ENCODE results near the gene BCAS1. TPM values are rescaled to one million over a fixed set of nuclear protein-coding genes. Genes with fewer than 3 reads are reported as not detected.

BCAS1 gene
- total and polyA plus RNA-seq, 3 donors from 2014 or later: 2.4 to 8.8 (median 3.3) TPM

DNA sequence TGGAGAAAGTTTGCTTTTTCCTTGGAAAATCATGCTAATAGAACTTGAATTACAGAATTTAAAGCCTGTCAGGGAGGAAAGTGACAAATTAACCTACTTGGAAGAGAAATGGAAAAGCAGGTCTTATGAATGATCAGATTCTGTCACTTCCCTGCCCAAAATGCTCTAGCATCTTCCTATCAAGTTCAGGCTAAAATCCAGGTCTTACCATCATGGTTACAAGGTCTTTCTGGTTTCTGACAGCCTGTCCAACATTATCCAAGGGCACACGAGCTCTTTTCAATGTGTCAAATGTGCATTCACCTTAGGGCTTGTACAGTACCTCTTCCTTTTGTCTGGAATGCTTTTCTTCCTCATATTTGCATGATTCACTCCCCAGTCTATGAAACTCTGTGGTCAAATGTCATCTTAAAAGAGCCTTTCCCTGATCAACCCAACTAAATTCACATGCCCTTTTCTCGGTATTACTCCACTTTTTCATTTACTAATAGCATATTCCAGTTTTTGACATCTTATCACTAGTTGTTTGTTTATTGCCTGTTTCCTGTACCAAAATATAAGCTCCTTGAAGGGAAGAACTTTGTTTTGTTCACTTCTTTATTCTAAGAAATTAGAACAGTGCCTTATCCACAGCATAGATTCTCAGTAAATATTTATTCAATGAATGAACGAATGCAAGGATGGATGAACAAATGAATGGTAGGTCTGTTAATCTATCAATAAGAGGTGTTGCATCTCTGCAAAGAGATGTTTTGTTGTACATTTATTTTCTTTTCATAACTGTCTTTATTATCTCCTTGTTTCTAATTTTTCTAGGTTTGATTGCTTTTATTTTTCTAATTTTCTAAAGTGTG lies 139.5 kb downstream of the BCAS1 start:
- DNase-seq: no peak
- peaks cover 10% of the 10 kb centered on the region for H3K4me1 ChIP-seq
- H3K27ac ChIP-seq: no peak overlapping the region
- intact Hi-C loops (cut with DNase I; ENCODE audit: low total_unique reads): no loop called here
- TF ChIP-seq, protein P1, sequence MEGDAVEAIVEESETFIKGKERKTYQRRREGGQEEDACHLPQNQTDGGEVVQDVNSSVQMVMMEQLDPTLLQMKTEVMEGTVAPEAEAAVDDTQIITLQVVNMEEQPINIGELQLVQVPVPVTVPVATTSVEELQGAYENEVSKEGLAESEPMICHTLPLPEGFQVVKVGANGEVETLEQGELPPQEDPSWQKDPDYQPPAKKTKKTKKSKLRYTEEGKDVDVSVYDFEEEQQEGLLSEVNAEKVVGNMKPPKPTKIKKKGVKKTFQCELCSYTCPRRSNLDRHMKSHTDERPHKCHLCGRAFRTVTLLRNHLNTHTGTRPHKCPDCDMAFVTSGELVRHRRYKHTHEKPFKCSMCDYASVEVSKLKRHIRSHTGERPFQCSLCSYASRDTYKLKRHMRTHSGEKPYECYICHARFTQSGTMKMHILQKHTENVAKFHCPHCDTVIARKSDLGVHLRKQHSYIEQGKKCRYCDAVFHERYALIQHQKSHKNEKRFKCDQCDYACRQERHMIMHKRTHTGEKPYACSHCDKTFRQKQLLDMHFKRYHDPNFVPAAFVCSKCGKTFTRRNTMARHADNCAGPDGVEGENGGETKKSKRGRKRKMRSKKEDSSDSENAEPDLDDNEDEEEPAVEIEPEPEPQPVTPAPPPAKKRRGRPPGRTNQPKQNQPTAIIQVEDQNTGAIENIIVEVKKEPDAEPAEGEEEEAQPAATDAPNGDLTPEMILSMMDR (IDR thresholded peaks at IDR 0.05): no peak
- no peak for TF ChIP-seq POLR2A (IDR thresholded peaks at IDR 0.05)
- H3K4me3 ChIP-seq: no peak overlapping the region
- H3K36me3 ChIP-seq (ENCODE audit: low read depth, missing control alignments): no peaks in the 10 kb centered on the region
- H3K27me3 ChIP-seq: no peaks in the 10 kb centered on the region
- WGBS, 2 donors: 76 to 79% methylated on average over 3 of the region's 3 CpGs
- no peaks in the 10 kb centered on the region for H3K9me3 ChIP-seq

DNA sequence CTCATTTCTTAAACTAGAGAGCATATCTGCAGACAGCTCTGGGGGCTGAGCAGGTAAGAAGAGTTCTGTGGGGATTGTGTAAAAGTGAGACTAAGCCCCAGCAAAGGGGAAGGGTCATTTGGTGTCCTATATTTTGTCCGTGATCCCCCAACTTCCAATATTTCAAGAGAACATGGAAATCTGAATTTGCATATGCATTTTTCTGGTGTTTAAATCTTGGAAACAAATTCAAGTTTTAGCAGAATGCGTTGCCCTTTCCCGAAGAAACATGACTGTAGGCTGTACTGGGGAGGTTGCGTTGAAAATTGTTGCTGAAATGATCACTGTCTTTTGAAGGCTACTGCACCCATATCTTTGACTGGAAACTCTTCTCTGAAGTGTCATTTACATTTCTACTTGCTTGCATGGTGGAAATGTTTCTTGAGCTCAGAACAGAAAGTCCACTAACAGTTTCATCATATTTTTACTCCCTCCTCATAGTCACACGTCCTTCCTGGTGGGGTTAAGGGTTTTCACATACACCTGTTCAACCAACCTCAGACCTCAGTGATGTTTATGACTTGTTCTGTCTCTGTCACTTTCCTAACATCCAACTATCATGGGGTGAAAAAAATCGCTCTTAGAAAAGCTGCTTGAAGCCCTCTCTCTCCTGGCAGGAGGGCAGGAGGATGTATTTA lies 140.3 kb downstream of the BCAS1 start:
- intact Hi-C loops (cut with DNase I; ENCODE audit: low total_unique reads): no loop called here
- no peak overlapping the region for H3K27ac ChIP-seq
- H3K36me3 ChIP-seq (ENCODE audit: low read depth, missing control alignments): no peaks in the 10 kb centered on the region
- peaks cover 8% of the 10 kb centered on the region for H3K4me1 ChIP-seq
- H3K9me3 ChIP-seq: no peaks in the 10 kb centered on the region
- H3K27me3 ChIP-seq: no peaks in the 10 kb centered on the region
- H3K4me3 ChIP-seq: no peak overlapping the region
- no peak for TF ChIP-seq POLR2A (IDR thresholded peaks at IDR 0.05)
- TF ChIP-seq, protein P1 (IDR thresholded peaks at IDR 0.05): no peak
- no peak for DNase-seq
- WGBS, 2 donors: 87 to 90% methylated on average over 6 of the region's 6 CpGs

DNA sequence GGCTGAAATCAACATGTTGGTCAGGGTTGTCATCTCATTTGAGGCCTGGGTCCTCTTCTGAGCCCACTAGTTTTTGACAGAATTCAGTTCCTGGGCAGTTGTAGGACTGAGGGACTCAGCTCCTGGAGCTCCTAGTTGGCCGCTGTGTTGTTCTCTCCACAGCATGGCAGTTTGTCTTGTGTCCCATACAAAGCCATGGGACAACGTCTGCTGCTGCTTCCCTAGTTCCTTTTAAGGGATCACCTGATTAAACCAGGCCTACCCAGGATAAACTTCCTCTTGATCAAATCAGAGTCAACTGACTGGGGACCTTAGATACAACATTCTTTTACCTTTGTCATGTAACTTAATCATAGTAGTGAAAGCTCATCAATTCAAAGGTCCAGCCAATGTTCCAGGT lies 141.0 kb downstream of the BCAS1 start:
- intact Hi-C loops (cut with DNase I; ENCODE audit: low total_unique reads): no loop called here
- H3K9me3 ChIP-seq: no peaks in the 10 kb centered on the region
- no peak for DNase-seq
- H3K4me1 ChIP-seq: peaks cover 2% of the 10 kb centered on the region
- no peak overlapping the region for H3K4me3 ChIP-seq
- H3K27ac ChIP-seq: no peak overlapping the region
- TF ChIP-seq POLR2A (IDR thresholded peaks at IDR 0.05): no peak
- TF ChIP-seq, protein P1 (IDR thresholded peaks at IDR 0.05): no peak
- H3K27me3 ChIP-seq: no peaks in the 10 kb centered on the region
- WGBS, 2 donors: 90 to 93% methylated on average over 2 of the region's 2 CpGs
- H3K36me3 ChIP-seq (ENCODE audit: low read depth, missing control alignments): no peaks in the 10 kb centered on the region

DNA sequence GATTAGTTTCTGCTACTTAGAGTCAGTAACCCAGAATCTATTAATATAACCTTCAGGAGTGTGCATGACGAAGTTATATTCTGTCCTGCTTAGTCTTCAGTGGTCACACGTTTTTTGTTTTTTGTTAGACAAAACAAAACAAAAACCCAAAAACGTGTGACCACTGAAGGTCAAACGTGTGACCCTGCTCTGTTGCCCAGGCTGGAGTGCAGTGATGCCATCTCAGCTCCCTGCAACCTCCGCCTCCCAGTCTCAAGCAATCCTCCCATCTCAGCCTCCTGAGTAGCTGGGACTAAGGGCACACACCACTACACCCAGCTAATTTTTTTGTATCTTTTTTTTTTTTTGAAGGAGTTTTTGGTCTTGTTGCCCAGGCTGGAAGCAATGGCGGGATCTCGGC lies 142.4 kb downstream of the BCAS1 start:
- TF ChIP-seq, protein P1 (IDR thresholded peaks at IDR 0.05): no peak
- no peak for TF ChIP-seq POLR2A (IDR thresholded peaks at IDR 0.05)
- WGBS, 2 donors: 63 to 78% methylated on average over 7 of the region's 7 CpGs
- DNase-seq: no peak
- Histone ChIP-seq H3K36me3 (ENCODE audit: low read depth, missing control alignments) (no peaks in the 10 kb centered on the region), H3K27me3 (no peaks in the 10 kb centered on the region), H3K4me1 (no peaks in the 10 kb centered on the region), H3K27ac (no peak overlapping the region), H3K9me3 (no peaks in the 10 kb centered on the region), H3K4me3 (no peak overlapping the region)
- intact Hi-C loops (cut with DNase I; ENCODE audit: low total_unique reads): no loop called here
